Right lung (tissue), 5 donors: Measurements from ENCODE around the gene QRSL1. TPM values are rescaled to one million over a fixed set of nuclear protein-coding genes. Genes with fewer than 3 reads are reported as not detected.

Source experiments
- polyA plus RNA-seq, 5 donors: library from polyadenylated mRNA; unstranded; fragments of 120-200 nt; gene quantifications; one replicate each; pipeline versions ENCODE4 v1.2.1 to v1.2.3, GENCODE V29; 2013; ENCODE audit warnings: inconsistent platforms in 1 of 5, low replicate concordance in 1 of 5; ENCODE audit not compliant: insufficient read length in 5 of 5, insufficient read depth in 1 of 5

QRSL1 gene
- polyA plus RNA-seq, 5 donors: 12.6 to 20.1 (median 17.4) TPM

Other genes with a start within 250 kb of the QRSL1 start
- 1 to 10 TPM; 4.9 to 6.7 (median 5.5) TPM for gene RTN4IP1, start 80 bp upstream of the QRSL1 start, polyA plus RNA-seq